Stomach (tissue), 9 donors: ENCODE data around the gene CAPN15. TPM values are rescaled to one million over a fixed set of nuclear protein-coding genes. Genes with fewer than 3 reads are reported as not detected.

Experiments used
- DNase-seq, 2 donors: peaks; one replicate each; pipeline versions ENCODE4 v3.0.0 to v3.0.0-alpha.2; 2013 to 2019
- H3K27ac ChIP-seq, 5 donors: fragments of 200-600 bp in 4 of 5; sonication (generic) in 4 of 5; one replicate each; pipeline ENCODE4 v1.5.1; 2013 to 2019; ENCODE audit warnings: mild to moderate bottlenecking in 1 of 5, moderate library complexity in 1 of 5
- H3K27me3 ChIP-seq, 3 donors: fragments of 200-600 bp; sonication (generic); one replicate each; pipeline ENCODE4 v1.5.1; 2017 to 2019; ENCODE audit warnings: mixed run types in 1 of 3
- H3K36me3 ChIP-seq, 4 donors: fragments of 200-600 bp; sonication (generic); 1 replicate in 3 of 4; 2 replicates in 1 of 4; pipeline ENCODE4 v1.5.1; 2016 to 2019
- H3K4me1 ChIP-seq, 4 donors: fragments of 200-600 bp; sonication (generic); one replicate each; pipeline ENCODE4 v1.5.1; 2016 to 2019
- H3K4me3 ChIP-seq, 4 donors: fragments of 200-600 bp; sonication (generic) in 3 of 4; one replicate each; pipeline ENCODE4 v1.5.1; 2016 to 2019; ENCODE audit warnings: mild to moderate bottlenecking in 1 of 4
- H3K9me3 ChIP-seq, 4 donors: fragments of 200-600 bp; sonication (generic); one replicate each; pipeline ENCODE4 v1.5.1; 2016 to 2019
- EP300 ChIP-seq: sonication (generic); formaldehyde crosslinking; IDR thresholded peaks from one replicate; pipeline ENCODE4 v1.6.1; 2017; ENCODE audit warnings: antibody characterized with exemption
- POLR2A ChIP-seq, 4 donors: fragments of 450-650 bp; IDR thresholded peaks; one replicate each; pipeline ENCODE4 v1.6.1; 2016; ENCODE audit warnings: antibody characterized with exemption in 4 of 4, control low read depth in 2 of 4, mild to moderate bottlenecking in 1 of 4, moderate library complexity in 1 of 4
- POLR2AphosphoS5 ChIP-seq, 3 donors: sonication (generic); formaldehyde crosslinking; IDR thresholded peaks; one replicate each; pipeline ENCODE4 v1.6.1; 2016; ENCODE audit warnings: antibody characterized with exemption in 3 of 3
- WGBS, 5 donors: extraction: QIAGEN DNeasy Blood & Tissue Kit in 3 of 5; methylation state at CpG; one replicate each; pipeline versions ENCODE4 v1.1.5 to v1.1.7; 2013 to 2018; 5-methylcytosine and 5-hydroxymethylcytosine counted together
- intact Hi-C: fragments of 100-400 bp; cut with DNase I; formaldehyde crosslinking; loops from one replicate; pipeline ENCODE4 v1.15.1; 2023; ENCODE audit warnings: low total_unique reads
- polyA plus RNA-seq, 3 donors: library from polyadenylated mRNA; stranded (reverse); fragments of 200-250 nt; gene quantifications; one replicate each; pipeline ENCODE4 v1.2.3, GENCODE V29; 2013
- total RNA-seq, 5 donors: library from RNA; depleted of rRNA; stranded (reverse); fragments of >200 nt; gene quantifications; one replicate each; pipeline versions ENCODE4 v1.1.0 to v1.2.3, GENCODE V29; 2014 to 2016
- TF ChIP-seq, protein P1 (sequence below), 7 experiments: fragments of 450-650 bp in 4 of 7; fragments of 200-600 bp in 3 of 7; sonication (generic) in 3 of 7; IDR thresholded peaks; one replicate each; pipeline ENCODE4 v1.5.1; 2016 to 2019; ENCODE audit warnings: antibody characterized with exemption in 7 of 7, control low read depth in 2 of 7, mild to moderate bottlenecking in 1 of 7
- donor health status: healthy with polysubstance abuse.
- donor health status: Bipolar disorder and iron deficiency.
- donor health status: healthy.

CAPN15 gene
- total and polyA plus RNA-seq, 8 donors = 25.2 to 235 (median 35.0) TPM

DNA sequence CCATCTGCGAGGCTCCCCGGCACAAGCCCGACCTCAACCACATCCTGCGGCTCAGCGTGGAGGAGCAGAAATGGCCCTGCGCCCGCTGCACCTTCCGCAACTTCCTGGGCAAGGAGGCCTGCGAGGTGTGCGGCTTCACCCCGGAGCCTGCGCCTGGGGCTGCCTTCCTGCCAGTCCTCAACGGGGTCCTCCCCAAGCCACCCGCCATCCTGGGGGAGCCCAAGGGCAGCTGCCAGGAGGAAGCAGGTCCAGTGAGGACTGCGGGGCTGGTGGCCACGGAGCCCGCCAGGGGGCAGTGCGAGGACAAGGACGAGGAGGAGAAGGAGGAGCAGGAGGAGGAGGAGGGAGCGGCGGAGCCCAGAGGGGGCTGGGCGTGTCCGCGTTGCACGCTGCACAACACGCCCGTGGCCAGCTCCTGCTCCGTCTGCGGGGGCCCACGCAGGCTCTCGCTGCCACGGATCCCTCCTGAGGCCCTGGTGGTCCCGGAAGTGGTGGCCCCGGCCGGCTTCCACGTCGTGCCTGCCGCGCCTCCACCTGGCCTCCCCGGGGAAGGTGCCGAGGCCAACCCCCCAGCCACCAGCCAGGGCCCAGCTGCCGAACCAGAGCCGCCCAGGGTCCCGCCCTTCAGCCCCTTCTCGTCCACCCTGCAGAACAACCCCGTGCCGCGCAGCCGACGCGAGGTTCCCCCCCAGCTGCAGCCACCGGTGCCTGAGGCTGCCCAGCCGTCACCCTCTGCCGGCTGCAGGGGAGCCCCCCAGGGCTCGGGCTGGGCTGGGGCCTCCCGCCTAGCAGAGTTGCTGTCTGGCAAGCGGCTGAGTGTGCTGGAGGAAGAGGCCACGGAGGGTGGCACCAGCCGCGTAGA is 19.6 kb downstream of the CAPN15 start:
- WGBS, 5 donors = 66 to 75% (median 71%) methylated on average over 17 to 60 of the region's 60 CpGs
- DNase-seq = peak; percentile 78 to 81
- Histone ChIP-seq H3K9me3 (no peaks in the 10 kb centered on the region), H3K36me3 (peaks cover 33 to 74% (median 54%) of the 10 kb centered on the region in 4 donors), H3K27me3 (no peaks in the 10 kb centered on the region), H3K4me1 (peaks cover 0 to 33% (median 21%) of the 10 kb centered on the region in 4 donors), H3K4me3 (peak overlapping the region in 1 of 4 donors; percentile 23), H3K27ac (no peak overlapping the region)
- intact Hi-C loops = no loop called here
- peak in 1 of 3 donors; percentile 8 for TF ChIP-seq POLR2AphosphoS5 (IDR thresholded peaks at IDR 0.05)
- TF ChIP-seq, protein P1, sequence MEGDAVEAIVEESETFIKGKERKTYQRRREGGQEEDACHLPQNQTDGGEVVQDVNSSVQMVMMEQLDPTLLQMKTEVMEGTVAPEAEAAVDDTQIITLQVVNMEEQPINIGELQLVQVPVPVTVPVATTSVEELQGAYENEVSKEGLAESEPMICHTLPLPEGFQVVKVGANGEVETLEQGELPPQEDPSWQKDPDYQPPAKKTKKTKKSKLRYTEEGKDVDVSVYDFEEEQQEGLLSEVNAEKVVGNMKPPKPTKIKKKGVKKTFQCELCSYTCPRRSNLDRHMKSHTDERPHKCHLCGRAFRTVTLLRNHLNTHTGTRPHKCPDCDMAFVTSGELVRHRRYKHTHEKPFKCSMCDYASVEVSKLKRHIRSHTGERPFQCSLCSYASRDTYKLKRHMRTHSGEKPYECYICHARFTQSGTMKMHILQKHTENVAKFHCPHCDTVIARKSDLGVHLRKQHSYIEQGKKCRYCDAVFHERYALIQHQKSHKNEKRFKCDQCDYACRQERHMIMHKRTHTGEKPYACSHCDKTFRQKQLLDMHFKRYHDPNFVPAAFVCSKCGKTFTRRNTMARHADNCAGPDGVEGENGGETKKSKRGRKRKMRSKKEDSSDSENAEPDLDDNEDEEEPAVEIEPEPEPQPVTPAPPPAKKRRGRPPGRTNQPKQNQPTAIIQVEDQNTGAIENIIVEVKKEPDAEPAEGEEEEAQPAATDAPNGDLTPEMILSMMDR (IDR thresholded peaks at IDR 0.05) = peak in 5 of 7 experiments; percentile 25 to 62 (median 49)
- no peak for TF ChIP-seq EP300
- no peak for TF ChIP-seq POLR2A (IDR thresholded peaks at IDR 0.05)

DNA sequence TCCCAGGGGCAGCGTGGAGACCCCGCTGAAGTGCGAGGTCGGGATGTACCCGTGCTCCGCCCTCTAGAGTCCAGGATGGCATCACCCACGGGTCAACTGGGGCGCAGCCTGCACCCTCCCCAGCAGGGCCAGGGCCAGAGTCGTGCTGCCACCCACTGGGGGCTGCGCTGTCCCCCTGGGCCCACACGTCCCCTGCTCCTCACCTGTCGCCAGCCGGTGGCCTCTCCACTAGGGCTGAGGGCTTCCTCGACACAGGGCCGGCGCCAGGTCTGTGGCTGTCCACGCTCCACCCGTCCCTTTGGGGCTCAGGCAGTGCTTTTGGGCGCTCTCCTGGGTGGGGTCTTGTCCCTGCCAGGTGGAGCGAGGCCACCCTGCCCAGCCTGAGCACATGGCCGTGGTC is 21.1 kb downstream of the CAPN15 start:
- no peaks in the 10 kb centered on the region for H3K27me3 ChIP-seq
- DNase-seq = no peak
- H3K36me3 ChIP-seq = peaks cover 46 to 79% (median 67%) of the 10 kb centered on the region in 4 donors

DNA sequence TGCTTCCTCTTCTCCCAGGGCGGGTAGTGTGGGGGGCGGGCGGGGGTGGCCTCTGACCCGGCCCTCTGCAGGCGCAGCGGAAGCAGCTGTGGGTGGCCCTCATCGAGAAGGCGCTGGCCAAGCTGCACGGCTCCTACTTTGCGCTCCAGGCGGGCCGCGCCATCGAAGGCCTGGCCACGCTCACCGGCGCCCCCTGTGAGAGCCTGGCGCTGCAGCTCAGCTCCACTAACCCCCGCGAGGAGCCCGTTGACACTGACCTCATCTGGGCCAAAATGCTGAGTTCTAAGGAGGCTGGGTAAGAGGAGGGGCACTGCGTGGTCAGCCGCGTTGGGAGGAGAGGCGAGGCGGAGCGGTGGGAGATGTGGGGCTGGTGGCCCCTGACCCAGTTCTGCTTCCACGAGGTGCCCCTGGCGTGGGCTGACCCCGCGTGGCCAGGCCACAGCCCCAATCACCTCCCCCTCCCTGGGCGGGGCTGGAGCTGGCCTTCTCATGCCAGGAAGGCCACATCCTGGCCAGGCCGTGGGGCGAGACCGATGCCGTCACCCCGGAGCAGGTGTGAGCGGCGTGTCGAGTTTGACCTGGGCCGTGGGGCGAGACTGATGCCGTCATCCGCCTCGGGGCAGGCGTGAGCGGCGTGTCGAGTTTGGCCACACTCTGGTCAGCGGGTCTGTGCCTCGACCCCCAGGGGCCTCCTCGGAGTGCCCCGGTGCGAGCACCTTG is 22.2 kb downstream of the CAPN15 start:
- Histone ChIP-seq H3K36me3 (peaks cover 50 to 81% (median 73%) of the 10 kb centered on the region in 4 donors), H3K27me3 (no peaks in the 10 kb centered on the region), H3K27ac (no peak overlapping the region), H3K9me3 (no peaks in the 10 kb centered on the region), H3K4me3 (no peak overlapping the region), H3K4me1 (peaks cover 0 to 16% (median 9%) of the 10 kb centered on the region in 4 donors)
- intact Hi-C loops = no loop called here
- DNase-seq = no peak
- 92 to 98% (median 94%) methylated on average over 22 to 54 of the region's 54 CpGs for WGBS, 5 donors
- TF ChIP-seq POLR2AphosphoS5 (IDR thresholded peaks at IDR 0.05) = no peak
- TF ChIP-seq, protein P1 (IDR thresholded peaks at IDR 0.05) = no peak
- no peak for TF ChIP-seq EP300
- no peak for TF ChIP-seq POLR2A (IDR thresholded peaks at IDR 0.05)

More for the DNA sequence above, 21.1 kb downstream of the CAPN15 start:
- no peak overlapping the region for H3K4me3 ChIP-seq
- TF ChIP-seq, protein P1 (IDR thresholded peaks at IDR 0.05) = no peak
- TF ChIP-seq POLR2AphosphoS5 (IDR thresholded peaks at IDR 0.05) (no peak), EP300 (no peak), POLR2A (IDR thresholded peaks at IDR 0.05) (no peak)
- H3K9me3 ChIP-seq = no peaks in the 10 kb centered on the region
- WGBS, 5 donors = 92 to 97% (median 95%) methylated on average over 18 to 21 of the region's 21 CpGs
- H3K4me1 ChIP-seq = peaks cover 0 to 22% (median 13%) of the 10 kb centered on the region in 4 donors
- no peak overlapping the region for H3K27ac ChIP-seq
- intact Hi-C loops = no loop called here

DNA sequence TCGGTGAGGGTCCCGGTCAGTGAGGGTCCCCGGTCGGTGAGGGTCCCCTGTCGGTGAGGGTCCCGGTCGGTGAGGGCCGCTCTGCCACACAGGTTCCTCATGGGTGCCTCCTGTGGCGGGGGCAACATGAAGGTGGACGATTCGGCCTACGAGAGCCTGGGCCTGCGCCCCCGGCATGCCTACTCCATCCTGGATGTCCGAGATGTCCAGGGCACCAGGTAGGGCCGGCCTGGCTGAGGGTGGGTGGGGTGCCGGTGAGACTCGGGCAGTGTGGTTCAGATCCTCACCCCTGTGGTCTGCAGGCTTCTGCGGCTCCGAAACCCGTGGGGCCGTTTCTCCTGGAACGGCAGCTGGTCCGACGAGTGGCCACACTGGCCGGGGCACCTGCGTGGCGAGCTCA is 23.7 kb downstream of the CAPN15 start:
- WGBS, 5 donors = 94 to 98% (median 97%) methylated on average over 16 to 28 of the region's 28 CpGs
- no peaks in the 10 kb centered on the region for H3K9me3 ChIP-seq
- intact Hi-C loops = no loop called here
- no peak overlapping the region for H3K27ac ChIP-seq
- H3K36me3 ChIP-seq = peaks cover 50 to 81% (median 73%) of the 10 kb centered on the region in 4 donors
- no peak overlapping the region for H3K4me3 ChIP-seq
- H3K27me3 ChIP-seq = no peaks in the 10 kb centered on the region
- H3K4me1 ChIP-seq = peaks cover 0 to 16% (median 8%) of the 10 kb centered on the region in 4 donors
- DNase-seq = no peak
- TF ChIP-seq POLR2A (IDR thresholded peaks at IDR 0.05) (no peak), POLR2AphosphoS5 (IDR thresholded peaks at IDR 0.05) (no peak), EP300 (no peak)
- TF ChIP-seq, protein P1 (IDR thresholded peaks at IDR 0.05) = no peak
